Measurements from ENCODE around the gene DRD4.

The DRD4 gene

DNA sequence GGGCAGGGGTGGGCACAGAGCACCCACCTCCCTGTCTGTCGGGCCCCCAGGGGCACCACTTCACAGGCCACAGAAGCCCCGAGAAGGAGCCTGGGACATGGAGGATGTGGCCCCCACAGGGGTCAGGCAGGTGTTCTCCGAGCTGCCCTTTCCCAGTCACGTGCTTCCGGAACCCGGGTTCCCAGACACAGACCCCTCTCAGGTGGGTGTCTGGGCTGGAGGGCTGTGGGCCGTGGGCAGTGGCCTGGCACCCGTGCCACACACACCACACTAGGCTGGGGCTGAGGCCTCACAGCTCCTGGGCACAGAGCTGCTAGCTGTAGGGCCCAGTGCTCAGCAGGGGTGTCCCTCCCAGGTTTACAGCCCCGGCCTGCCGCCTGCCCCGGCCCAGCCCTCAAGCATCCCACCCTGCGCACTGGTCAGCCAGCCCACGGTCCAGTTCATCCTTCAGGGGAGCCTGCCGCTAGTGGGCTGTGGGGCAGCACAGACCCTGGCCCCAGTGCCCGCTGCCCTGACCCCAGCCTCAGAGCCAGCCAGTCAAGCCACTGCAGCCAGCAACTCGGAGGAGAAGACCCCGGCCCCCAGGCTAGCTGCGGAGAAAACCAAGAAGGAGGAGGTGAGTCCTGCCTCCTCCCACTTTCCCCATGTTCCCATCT lies 26.8 kb upstream of the DRD4 start:
- no peak for DNase-seq (ENCODE audit: low read depth in 2 of 2)

DNA sequence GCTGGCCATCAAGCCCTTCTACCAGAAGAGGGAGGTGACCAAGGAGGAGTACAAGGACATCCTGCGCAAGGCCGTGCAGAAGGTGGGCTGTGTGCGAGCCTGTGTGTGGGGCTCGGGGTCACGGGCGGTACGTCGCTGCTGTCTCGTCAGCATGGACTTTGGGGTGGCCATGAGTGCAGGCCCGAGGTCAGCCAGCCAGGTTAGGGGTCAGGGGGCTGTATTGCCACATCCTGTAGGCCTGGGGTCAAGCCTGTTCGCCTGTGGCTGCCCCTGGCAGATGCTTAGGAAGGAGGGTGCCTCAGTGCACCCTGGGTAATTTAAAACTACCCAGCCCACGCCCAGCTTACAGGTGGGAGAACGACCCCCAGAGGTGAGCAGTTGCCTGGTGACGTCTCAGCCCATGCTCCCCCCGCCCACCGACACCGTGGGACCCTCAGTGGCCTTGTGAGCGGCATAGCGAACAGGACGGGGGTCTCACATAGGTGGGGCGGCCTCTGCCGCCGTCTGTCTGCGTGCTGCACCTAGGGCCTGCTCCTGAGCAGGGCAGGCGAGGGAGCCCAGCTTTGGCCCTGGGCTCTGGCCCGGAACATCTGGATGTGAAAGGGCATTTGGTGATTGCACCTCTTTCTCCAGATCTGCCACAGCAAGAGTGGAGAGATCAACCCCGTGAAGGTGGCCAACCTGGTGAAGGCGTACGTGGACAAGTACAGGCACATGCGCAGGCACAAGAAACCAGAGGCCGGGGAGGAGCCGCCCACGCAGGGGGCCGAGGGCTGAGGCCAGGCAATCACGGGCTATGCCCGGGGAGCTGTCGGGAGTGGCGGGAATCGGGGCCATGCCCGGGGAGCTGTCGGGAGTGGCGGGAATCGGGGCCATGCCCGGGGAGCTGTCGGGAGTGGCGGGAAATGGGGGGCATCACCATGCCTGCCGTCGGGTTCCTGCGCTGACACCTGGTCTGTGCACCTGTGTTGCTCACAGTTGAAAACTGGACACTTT lies 25.8 kb upstream of the DRD4 start:
- no peak for DNase-seq (ENCODE audit: low read depth in 2 of 2)

DNA sequence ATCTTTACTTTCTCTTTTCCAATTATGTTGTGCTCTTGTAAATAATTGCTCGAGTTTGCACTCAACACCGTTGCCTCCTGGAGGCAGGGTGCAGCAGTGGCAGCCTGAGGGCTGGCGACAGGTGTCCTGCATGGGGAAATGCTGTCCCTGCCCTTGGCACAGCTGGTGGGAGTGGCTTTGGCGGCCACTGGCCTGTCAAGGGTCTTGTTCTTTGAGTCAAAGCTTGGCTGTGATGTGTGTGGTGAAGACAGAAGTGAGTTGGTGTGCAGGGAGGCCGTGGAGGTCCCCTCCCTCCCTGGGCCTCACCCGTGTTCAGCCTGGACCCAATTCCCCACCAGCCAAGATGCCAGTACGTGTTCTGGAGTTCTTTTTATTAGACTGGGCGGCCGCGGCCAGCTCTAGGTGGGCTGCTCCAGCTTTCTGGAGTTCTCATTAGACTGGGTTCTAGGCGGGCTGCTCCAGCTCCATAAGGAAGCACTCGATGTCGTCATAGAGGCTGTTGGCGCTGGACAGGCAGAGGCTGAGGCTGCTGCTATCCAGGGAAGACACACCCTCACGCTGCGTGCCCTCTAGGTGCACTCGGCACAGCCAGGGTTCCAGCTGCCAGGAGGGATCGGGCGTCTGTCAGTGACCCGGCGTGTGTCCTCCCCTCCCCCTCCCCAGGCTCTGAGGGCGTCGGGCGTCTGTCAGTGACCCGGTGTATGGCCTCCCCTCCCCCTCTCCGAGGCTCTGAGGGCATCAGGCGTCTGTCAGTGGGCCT lies 24.7 kb upstream of the DRD4 start:
- no peak for DNase-seq (ENCODE audit: low read depth in 2 of 2)

DNA sequence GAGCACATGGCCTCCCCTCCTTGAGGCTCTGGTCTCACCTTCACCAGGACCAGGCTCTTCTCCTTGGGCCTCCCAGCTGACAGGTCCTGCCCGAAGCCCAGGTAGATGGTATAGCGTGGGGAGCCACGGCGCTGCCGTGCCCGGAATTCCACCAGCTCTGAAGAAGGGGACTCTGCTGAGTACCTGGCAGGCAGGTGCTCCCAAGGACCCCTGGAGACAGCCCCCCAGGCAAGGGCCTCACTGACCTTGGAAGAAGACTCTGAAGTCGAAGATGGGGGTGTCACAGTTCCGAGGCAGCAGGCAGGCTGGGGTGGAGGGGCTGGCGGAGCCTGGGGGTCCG lies 24.1 kb upstream of the DRD4 start:
- DNase-seq (ENCODE audit: low read depth in 2 of 2), result no peak

DNA sequence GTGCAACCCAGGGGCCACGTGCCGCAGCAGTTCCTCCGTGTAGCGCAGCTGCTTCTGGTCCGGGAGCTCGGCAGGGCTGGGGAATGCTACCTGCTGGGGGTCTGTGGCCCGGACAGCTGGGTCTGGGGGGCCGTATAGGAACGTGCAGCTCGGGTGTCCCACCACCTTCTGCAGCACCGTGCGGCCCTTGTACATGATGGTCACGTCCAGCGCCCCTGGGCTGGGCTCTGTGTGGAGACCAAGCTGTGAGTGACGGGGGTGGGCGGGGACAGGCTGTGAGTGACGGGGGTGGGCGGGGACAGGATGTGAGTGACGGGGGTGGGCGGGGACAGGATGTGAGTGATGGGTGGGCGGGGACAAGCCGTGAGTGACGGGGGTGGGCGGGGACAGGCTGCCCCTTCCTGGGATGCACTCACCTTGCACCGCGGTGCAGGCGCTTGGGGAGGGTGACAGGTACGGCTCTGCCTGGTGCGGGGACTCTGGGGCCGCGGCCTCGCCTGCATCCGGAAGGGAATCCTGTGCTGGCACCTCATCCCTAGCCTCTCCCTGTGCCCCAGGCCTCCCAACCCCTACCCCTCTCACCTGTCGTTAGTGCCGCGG lies 23.6 kb upstream of the DRD4 start:
- peak; percentile 60 to 61 for DNase-seq (ENCODE audit: low read depth in 2 of 2)

DNA sequence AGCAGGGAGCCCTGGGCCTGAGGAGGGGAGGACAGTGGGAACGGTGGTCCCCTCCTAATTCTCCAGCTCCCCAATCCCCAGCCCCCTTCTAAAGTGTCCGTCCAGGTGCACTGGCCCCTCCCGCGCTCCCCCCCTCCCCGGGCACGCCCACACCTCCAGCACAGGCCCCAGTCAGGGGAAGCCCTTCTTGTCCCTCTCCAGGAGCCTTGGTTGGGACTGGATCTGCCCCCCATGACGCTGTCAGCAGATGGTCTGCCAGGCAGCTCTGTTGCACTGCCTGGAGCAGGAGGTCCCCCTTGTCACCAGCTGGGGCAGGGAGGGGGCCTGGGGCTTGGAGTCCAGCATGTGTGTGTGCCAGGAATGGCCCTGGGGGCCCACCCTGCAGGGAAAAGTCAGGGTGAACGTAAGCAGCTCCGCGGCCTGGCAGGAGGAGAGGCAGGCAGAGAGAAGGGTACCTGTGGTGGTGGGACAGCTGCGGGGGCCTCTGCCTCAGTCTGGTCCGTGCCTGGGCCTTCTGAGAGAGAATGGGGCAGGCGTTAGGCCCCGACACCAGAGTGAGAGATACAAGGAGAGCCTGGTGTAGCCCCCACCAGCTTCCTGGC lies 22.9 kb upstream of the DRD4 start:
- no peak for DNase-seq (ENCODE audit: low read depth in 2 of 2)

DNA sequence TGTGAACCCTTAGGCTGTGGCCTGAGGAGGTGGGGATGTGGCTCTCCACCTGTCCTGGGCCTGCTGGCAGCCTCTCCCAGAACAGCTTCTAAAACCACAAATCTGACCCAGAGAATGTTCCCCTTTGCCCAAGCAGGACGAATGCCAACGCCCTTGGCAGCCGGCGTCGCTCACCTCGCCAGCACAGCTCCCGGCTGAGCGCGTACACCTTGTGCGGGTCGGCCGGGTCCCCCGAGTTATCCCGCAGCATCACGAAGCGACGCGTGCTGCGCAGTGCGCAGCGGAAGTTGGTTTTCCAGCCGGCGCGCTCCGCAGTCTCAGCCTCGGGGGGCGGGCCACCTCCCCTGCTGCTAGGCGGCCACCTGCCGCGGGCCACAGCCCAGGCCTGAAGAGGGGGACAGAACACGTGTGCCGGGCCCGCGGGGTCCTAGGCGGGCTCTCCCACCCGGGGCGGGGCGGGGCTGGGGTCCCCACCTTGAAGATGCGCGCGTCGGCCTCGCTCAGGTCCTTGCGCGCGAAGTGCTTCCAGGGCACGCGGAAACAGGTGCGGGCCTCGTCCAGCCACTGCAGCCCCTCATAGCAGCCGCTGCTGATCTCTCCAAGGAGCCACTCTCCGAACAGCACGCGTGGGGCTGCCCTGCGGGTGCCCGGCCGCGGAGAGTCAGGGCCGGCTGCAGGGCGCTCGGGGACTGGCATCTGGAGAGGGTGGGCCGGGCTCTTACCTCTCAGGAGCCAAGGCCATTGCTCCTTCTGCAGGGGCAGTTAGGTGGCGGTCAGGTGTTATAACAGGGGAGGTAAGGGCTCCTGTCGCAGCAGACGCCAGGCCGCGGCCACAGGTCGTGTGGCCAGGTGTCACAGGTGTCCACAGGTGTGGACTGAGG lies 22.2 kb upstream of the DRD4 start:
- DNase-seq (ENCODE audit: low read depth in 2 of 2), result no peak

DNA sequence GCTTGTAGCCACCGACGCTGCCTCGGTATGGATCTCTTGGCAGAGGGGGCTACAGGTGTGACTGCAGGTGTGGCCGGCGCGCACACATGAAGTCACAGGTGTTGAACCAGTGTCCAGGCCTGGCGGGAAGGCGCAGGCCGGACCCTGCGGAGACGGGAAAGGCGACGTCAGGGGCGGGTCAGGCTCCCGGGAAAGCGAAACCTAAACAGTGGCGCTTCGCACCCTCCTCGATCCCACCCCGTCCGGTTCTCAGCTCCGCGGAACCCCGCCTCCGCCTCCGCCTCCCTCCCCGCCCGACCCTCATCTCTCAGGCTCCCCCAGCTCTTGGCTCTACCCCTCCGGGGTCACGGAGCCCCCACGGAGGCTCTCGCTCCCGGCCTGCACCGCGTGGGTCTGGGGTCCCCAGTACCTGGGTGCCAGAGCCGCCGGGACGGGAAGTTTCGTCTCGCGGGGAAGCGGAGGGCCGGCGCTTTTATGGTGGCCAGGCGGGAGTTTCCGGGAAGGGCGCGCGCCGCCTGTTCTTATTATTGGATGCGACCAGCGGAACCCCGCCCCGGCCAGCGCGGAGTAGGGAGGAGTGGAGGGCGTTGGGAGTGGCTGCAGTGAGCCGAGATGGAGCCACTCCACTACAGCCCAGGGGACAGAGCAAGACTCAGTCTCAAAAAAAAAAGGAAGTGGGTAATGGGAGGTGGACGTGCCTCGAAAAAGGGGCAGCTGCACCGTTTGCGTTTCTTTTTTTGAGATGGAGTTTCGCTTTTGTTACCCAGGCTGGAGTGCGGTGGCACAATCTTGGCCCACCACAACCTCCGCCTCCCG lies 21.4 kb upstream of the DRD4 start, which contains the start of gene IRF7:
Gene IRF7, minus strand, starts transcription at position 447 of the 816 bp plus-strand sequence. CDS start 586 bp downstream, outside the sequence.
- DNase-seq (ENCODE audit: low read depth in 2 of 2), result peak; percentile 70 to 83

DNA sequence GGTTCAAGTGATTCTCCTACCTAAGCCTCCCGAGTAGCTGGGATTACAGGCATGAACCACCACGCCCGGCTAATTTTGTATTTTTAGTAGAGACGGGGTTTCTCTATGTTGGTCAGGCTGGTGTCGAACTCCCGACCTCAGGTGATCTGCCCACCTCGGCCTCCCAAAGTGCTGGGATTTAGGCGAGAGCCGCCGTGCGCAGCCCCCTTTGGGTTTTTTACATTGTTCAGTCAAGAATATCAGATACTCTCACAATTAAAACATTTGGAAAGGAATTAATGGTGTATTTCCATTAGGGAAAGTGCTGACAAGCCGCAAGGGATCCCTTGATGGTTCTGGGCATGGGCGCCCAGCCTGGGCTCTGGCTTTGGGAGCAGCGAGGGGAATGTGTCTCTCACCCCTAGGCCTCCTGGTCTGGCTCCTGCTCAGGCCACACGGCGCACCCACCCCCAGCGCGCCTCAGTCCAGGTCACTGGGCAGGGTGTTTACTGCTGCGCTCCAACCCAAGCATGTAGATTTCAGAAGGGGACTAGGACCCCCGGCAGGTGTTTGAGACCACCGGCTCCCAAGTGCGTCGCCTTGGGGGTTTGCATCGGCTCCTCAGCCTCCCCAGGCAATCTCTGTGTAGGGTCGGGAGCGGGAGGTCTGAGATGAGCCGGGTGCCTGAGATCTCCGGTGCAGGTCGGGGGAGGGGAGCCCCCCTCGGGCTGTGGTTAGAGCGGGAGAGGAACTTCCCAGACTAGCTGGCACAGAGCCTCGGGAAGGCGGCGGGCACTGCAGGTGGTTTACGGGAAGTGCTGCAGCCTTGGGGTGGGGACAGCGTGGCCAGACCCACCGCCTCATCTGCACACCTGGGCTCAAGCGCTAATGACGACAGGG lies 20.5 kb upstream of the DRD4 start:
- no peak for DNase-seq (ENCODE audit: low read depth in 2 of 2)

DNA sequence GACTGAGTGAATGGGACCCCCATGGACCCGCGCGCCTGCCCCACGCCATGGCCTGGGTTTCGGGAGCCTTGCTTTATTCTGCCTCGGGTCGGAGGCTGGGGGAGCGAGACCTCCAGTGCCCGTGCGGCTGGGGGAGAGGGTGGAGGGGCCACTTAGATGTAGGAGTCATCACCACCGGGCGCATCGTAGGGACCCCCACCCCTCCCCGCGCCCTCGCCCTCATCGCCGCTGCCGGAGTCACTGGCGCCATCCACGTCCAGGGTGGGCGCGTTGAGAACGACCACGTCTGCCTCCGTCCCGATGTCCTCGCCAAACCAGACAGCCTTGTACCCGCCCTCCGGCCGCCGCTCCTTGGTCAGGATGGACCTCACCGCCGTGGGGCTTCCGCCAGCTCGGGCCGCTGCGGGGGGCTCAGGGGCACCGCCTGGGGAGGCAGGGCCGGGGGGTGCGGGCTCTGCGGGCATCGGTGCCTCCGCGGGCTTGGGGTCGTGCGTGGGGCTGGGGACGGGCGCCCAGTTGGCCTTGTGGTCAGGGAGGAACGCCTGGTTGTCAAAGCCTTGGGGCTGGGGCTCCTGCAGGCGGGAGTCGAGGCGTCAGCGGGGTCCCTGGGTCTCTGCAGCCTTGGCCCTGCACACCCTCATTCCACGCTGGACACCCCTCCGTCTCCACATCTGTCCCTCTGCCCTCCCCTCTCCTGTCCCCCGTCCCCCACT lies 19.7 kb upstream of the DRD4 start:
- no peak for DNase-seq (ENCODE audit: low read depth in 2 of 2)

DNA sequence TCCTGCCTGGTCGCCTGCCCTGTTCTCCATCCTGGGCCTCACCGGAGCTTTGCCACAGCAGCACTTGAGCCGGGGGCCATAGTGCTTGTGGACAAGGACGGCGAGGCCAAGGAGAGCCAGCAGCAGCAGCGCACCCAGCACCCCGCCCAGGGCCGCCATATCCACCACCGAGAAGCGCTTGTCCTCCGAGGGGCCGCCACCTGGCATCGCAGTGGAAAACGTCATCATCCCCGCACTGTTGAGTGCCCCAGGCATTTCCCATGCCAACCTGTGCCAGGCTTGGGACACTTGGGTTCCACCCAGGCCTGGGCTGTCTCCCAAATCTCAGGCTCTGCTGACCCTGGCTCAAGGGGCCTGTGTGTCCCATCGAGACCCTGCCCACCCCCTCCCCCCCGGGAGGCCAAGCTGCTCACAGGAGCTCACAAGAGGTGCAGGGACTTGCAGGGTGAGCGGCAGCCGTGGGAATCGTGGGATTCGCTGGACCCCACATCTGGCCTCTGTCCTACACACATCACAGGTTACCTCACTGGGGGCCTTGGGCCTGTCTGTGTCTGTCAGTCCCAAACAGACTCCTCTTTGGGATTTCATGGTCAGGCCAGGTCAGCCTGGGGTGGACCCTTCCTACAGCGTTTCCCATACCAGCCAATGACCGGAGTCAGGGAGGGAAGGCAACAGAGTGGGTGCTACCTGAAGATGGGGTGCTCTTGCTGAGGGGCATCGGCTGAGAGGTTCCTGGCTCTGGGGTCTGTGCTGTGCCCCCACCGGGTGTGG lies 19.0 kb upstream of the DRD4 start:
- DNase-seq (ENCODE audit: low read depth in 2 of 2), result no peak

DNA sequence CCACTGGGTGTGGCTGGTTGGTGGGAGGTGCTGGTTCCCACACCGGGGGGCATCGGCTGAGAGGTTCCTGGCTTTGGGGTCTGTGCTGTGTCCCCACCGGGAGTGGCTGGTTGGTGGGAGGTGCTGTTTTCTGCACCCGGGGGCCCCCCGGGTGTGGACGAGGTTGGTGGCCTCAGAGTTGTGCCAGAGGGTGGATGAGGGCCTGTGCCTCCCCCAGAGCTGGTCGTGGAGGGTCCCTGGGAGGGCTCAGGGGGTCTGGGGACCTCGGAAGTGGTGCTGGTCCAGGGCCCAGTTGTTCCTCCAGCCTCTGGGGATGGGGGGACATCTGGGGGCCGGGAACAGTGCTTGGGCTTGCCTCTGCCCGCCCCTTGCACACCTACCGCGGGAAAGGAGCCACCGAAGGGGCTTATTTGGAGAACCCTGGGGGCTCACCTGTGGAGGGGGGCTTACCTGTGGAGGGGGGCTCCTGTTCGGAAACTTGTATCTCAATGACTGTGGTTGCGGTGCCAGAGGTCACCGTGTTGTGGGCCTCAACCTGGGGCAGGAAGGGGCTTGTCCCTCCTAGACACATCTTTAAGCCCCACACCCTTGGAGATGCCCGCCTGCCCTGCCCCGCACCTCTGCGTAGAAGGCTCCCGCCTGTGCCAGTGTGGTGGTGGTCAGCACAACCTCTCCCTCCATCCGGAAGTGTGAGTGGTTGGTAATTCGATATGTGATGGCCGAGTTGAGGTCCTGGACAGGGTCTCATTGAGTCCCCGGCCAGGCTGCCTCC lies 18.0 kb upstream of the DRD4 start:
- DNase-seq (ENCODE audit: low read depth in 2 of 2), result no peak

DNA sequence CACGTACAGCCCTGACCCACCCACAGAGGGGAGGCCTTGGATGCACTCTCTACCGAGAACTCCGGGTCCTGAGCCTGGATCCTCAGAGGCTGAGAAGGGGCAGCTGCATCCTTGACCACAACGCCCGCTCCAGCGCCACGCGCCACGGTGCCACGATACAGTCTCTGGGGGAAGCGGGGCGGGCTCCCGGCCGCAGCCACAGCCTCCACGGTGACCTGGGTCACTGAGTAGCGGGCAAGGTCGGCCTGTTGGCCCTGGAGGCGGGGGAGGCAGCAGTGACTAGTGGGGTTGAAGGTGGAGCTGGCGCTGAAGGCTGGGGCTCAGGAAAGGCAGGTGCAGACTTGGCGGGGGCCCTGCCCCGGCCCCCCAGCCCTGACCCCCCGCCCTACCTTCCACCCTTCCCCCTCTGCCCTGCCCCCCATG lies 17.4 kb upstream of the DRD4 start:
- no peak for DNase-seq (ENCODE audit: low read depth in 2 of 2)

DNA sequence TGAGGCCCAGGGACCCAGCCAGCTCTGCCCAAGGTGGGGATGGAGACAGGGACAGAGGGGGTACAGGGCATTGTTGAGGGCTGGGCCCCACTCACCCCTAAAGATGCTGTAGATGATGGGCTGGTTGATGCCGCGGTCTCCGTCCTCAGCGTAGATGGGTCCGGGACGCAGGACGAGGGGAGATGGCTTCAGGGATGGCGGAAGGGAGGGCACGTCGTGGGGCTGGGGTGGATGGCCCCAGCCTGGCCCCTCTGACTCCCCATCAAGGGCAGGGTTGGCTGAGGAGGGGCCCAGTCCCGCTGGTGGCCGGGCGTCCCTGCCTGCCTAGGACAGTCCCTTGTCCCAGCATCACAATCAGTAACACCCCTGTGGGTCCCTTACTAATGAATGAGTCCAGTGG lies 16.9 kb upstream of the DRD4 start:
- no peak for DNase-seq (ENCODE audit: low read depth in 2 of 2)

DNA sequence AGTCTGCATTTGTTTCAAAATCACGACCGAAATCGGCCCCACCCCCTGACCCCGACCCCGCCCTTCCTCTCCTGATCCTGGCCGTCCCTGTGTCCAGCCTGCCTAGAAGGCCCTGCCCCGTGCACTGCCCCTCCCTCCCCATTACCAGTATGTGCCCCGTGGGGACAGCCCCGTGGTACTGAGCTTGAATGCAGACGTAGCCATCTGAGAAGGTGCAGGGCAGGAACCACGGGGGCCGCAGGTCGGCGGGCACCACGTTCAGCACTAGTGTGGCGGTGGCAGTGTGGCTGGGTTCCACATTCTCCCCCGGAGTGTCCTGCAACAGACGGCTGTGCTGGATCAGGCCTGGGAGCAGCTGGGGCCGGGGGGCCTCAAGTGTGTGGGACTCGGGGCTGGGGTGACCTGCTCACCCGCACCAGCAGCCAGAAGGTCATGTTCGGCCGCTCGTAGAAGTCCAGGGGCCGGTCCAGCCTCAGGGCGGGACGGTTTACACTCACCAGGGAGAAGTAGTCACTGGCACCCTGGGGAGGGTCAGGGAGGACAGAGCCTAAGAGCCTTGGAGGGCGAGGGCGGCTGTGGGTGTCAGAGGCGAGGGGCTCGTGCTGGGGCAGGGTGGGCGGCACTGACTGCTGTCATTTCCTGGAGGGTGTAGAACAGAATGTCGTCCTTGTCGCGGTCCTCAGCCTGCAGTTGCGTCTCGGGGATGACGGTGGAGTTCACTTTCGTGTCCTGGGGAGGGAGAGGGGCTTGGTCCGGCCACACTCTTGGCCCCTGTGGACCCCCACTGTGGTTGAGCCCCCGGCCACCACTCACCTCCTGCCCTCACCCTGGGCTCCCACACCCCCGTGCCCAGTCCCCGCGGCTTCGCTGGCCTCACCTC lies 15.9 kb upstream of the DRD4 start:
- DNase-seq (ENCODE audit: low read depth in 2 of 2), result no peak
